GM19452 (cell line): Measurements from ENCODE around the gene TEX30.
"Not testable (repeated sequence)": the region's sequence is repeated elsewhere in the genome, so short reads cannot be mapped to it uniquely, and the experiment has no call there.

ENCODE experiments used
- ATAC-seq: cut with Tn5 transposase; IDR thresholded peaks from one replicate; pipeline ENCODE4 v1.9.1; 2021; ENCODE audit not compliant: unreplicated experiment

Gene TEX30

DNA sequence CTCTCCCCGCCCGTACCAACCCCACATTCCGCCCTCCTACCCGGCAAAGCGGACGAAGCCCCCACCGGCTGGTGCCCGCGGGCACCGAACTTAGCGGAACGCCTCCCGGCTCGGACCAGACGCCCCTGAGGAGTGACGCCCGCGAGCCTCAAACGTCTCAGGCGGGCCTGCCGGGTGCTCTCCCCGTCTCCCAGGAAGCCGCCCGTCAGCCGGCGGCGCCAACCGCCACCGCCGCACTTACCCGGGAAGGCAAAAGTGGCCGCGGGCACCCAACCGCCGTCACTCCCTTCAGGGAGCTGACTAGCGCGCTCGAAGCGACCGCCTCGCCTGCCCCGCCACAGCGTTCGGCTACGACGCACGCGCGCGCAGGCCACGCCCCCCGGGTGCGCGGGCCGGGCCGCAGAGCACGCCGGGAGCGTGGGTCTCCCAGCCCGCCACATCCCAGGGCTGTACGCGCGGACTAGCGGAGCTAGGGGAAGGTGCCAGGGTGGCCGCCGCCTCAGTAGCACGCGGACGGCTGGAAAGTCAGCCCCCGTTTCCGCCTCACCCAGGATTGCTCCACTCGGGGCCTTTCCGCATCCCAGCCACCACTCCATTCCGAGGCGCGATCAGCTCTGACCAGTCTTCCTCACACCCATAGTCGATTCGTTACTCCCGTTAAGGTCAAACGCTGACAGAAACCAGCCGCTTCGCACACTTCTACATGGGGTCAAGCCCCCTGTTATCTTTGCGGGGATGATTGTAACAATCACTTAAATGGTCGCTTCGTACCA is at the start of gene TEX30:
TEX30 (minus strand) TSS at position 346 of the 773 bp plus-strand sequence. CDS start 3,760 bp downstream, outside the sequence.
- peak; percentile 94 for ATAC-seq

DNA sequence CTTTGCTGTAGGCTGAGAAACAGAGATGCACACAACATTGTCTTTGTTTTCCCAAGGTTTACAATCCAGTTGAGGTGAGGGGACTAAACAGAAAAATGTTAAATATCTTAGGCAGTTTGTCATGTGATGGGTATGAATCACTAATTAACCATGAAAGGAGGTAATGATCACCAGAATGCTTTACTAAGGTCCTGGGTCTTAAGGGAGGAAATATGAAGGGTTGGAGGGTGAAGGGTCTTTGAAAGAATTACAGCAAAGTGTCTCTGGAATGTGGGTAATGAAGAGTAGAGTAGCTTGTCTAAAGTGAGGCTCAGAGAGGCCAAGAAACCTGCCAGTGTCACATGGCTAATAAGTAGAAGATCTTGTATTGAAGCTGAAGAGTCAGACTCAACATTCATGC is 44.3 kb upstream of the TEX30 start:
- ATAC-seq = no peak

DNA sequence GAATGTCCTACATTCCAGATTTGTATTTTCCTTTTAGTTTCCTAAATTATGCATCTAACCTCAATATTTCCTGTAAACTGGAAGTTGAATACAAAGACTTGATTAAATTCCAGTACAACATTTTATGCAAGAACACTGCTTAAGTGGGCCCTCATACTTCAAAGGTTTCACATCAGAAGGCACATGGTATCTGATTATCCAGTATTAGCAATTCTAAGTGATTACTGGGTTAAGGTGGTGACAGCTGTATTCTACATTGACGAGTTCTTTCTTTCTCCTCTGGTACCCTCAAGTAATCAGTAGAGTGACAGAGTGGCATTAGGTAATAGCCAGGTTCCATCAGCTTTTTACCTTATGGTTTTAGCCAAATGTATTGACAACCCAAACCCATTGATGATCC is 43.7 kb upstream of the TEX30 start:
- no peak for ATAC-seq

DNA sequence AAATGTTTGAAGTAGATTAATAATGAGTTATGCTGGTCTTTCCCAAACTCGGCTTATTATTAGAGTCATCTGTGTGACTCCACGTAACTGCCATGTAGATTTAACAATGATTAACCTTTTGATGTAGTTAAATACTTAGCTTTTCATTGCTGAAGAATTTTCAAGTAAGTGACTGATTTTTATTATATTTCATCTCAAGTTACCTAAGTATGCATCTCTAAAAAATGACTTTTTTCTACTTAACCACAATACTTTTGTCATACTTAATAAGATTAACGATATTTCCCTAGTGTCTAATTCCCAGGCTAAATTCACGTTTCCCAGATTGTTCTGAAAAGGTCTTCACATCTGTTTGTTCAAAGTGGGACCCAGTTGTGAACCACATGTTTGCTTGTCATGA is 43.1 kb upstream of the TEX30 start:
- ATAC-seq = no peak

DNA sequence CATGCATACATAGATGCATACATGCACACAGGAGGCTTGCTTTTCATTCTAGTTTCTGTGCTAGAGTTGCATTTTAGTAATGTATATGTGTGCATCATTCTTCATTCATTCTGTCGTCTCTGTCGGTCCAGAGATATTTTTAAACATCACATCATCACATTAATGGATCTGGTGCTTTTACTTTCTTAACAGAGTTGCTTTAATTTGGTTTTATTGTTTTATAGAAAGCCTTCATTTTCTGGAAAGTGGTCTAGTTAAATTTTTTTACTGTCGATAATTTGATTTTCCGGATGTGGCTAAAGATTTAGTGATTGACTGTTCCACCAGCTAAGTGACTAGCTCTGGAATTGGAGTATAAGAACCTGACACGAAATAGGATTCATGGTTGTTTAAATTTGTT is 42.2 kb upstream of the TEX30 start:
- no peak for ATAC-seq

DNA sequence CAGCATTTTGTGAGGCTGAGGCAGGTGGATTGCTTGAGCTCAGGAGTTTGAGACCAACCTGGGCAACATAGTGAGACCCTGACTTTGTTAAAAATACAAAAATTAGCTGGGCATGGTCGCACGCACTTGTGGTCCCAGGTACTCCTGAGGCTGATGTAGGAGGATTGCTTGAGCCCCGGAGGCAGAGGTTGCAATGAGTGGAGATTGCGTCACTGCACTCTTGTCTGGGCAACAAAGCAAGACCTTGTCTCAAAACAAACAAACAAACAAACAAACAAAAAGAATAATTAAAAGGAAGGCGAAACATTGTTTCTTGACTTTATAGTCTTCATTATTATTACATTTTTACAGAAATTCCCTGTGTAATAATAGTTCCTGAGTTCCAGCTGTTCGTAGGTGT is 41.2 kb upstream of the TEX30 start:
- ATAC-seq = no peak

DNA sequence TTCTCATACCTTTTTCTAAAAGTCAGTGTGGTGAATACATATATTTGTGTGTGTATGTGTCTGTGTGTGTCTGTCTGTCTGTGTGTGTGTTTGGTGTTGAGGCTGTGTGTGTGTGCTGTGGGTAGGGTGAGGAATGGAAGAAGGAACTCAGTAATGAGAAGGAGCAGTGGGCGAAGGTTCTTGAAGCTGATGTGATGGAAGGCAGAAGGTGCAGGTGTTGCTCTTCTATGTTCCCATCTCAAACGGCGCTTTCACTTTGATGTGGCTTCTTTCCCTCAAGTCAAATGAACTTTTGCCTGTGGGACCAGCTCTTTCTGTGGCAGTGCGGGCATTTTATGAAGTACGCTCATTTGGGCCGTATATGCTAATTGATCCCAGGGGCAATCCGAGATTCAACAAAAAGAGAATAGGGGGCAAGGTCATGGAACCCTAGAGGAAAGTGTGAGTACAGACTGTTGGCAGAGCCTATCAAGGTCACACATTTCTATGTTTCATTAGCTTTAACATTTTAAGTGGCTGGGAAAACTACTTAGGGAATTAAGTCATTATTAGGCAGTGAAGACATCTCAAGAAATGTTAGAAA is 40.5 kb upstream of the TEX30 start:
- no peak for ATAC-seq

DNA sequence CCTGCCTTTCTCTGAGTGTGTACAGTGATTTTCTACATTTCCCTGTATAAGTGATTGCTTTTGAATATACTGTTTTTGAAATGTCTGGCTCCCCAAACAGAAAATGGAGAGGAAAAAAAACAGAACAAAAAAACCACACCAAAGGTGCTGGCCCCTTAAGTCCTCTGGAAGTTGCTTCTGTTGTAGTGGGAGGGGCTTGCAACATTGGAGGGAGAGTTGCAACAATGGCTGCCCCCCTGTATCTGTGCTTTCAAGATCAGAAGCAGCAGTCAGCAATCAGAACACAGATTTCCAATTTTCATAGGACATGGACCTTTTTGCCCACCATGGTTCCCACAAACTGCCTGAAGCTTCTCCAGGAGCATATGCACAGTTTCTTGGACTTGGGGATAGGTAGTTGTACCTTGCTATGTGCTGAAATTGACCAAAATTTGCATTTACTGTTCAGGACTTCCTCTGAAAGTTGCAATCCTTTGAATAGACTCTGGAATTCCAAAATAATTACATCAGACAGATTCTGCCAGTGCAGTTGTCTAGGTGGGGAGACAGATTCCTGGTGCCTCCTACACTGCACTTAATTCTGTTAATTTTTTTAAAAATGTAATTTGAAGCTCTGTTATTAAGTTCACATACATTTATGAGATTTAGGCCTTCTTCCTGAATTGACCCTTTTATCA is 39.2 kb upstream of the TEX30 start:
- no peak for ATAC-seq

DNA sequence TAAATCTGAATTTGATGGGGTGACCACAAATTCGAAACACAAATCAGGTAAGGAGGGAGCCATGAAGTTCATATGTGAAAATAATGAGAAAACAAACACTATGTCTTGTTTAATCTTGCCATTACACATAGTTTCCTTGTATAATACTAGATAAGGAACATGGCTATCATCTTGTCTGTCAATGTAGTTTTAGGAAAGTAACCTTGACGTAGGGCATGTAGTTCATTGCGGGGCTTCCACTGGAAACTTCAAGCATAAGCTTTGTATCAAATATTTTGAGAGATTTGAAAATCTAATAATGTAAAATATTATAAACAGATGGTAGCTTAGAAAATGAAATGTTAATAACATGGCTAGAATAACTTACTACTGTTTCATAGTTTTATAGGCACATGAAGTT is 34.1 kb upstream of the TEX30 start:
- ATAC-seq = no peak

DNA sequence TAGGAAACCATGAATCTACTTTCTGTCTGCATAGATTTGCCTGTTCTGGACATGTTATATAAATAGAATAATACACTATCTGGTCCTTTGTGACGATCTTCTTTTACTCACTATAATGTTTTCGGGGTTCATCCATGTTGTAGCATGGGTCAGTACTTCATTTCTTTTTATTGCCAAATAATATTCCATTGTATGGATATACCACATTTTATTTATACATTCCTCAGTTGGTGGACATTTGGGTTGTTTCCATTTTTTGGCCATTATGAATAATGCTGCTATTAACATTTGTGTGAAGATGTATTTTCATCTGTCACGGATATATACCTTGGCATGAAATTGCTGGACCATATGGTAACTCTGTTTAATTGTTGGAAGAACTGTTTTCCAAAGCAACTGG is 32.1 kb upstream of the TEX30 start:
- no peak for ATAC-seq

DNA sequence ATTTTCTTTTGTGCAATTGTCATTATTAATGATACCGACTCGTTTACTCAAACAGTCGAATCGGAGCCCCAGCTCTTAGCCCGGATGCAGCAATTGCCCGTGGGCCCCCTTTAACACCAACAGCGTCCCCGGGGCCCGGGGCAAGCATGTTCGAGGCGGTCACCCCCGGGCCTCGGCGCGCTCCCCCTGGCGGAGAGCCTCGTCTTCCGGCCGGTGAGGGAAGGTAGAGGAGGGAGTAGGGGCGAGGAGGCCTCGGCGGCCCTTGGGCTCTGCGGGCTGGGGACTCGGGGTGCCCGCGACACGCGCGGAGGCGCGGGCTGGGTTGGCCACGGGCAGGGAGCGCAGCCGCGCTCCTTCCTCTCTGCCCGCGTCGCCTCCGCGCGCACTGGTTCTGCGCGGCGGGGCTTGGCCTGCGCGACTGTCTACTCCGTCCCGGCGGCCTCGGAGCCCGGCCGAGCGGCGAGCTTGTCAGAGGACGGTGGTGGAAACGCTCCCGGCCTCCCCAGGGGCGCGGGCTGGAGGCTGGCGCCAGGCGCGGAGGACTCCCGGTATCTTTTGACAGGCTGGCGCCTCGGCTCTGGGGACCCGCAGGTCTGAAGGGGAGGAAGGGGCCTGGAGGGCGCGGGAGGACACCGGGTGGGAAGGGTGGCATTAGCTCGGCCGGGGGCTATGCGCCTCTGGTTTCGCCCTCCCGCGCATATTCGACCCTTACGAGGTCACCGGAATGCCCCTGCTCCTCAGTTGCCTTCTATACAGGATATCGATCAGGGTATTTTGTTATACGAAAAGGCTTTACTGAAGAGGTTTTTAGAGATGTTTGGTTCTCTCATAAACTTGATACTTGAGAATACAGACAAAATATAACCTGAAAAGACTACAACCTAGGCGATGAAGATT is 26.8 kb upstream of the TEX30 start:
- peak; percentile 69 for ATAC-seq

DNA sequence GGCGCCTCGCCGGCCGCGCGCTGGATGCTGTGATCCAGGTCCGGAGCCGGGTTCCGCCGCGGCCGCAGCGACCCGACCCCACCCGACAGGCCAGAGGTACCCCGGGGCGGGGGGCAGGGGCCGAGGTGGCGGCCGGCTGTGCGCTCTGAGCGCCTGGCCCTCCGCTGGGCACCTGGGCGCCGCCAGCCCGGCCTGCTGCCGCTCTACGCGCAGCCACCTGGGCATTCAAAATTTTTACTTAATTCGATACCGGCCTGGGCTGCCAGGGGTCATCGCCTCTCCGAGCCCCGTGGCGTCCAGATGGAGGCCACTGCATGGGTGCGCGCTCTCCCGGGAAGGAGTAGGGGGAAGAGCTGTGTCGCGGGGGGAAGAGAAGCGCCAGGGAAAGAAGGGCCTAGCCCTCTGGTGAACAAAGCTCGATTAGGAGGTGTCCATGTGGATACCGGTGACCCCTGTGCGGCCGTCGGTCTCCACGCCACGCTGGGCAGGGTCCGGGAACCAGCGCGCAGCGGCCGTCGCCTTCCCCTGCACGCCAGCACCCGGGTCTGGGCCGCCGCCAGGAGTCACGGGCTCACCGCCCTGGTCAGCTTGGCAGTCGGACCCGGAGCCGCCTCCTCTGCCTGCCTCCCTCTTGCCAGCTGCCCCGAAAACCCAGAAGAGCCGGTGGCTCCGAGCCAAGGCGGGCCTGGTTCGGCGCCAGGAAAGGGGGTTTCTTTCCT is 26.0 kb upstream of the TEX30 start:
- ATAC-seq = peak; percentile 2

DNA sequence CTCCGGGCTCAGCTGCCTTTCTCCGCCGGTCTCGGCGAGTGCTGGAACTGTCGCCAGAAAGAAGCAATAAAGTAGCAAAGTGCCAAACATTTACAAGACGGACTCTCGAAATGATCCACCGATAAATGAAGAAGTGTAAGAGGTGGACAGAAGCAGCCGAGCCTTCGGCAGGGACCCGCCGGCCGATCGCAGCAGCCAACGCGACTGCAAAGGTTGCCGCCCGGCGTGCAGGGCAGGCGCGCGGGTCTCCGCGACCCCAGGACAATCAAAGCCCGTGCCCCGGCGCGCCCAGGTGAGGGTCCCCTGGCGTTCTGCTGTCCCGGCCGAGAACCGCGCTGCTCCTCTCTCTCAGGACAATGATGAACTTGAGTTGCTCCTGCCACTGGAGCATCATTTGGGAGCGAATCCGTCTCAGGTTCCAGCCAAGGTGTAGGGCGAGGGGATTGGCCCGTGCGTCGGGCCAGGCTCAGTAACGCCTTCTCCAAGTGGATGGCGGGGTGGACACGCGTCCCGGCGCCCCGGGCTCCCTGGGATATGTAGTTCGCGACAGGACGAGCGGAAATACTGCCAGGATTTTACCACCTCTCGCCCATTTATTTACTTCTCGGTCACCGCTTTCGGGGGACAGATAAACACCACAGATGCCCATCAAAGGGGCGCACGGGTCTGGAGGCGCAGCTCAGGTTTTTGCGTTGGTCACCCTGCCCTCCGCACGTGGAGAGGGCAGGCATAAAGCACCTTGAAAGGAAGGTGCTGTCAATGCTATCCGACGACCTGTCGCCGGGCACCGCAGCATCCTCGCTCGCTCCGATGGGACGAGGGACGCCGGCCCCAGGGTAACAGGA is 25.2 kb upstream of the TEX30 start, which contains the start of the genes BIVM and POGLUT2:
BIVM (plus strand) TSS at position 539 of the 845 bp plus-strand sequence. CDS start 8,149 bp downstream, outside the sequence.
POGLUT2 (minus strand) TSS at position 396 of the 845 bp plus-strand sequence; CDS start at position 90, 306 bp downstream.
- ATAC-seq = peak; percentile 85

DNA sequence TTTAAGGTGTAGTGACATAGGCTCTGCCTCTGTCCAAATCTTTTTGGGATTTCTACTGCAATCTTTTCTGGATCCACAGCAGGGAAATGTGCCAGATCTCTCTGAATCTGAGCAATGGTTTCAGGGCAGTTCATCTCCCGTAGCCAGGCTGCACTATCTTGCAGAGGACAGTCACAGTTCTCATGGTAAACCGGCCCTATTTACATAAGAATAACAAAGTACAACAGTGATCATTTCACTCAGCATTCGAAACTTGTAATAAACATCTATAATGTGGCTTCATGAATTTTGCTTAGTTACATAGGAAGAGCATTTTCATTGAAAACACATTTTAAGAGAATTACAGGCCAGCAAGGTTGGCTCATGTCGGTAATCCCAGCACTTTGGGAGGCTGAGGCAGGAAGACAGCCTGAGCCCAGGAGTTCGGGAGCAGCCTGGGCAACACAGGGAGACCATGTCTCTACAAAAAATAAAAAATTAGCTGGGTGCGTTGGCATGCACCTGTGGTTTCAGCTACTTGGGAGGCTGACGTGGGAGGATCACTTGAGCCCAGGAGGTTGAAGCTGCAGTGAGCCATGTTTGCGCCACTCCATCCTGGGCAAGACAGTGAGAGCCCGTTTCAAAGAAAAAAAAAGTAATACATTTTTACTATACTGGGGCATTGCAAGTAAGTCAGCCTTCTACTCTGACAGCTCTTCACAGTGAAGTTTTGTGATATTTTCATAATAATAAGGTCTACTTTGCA is 20.2 kb upstream of the TEX30 start:
- no peak for ATAC-seq

DNA sequence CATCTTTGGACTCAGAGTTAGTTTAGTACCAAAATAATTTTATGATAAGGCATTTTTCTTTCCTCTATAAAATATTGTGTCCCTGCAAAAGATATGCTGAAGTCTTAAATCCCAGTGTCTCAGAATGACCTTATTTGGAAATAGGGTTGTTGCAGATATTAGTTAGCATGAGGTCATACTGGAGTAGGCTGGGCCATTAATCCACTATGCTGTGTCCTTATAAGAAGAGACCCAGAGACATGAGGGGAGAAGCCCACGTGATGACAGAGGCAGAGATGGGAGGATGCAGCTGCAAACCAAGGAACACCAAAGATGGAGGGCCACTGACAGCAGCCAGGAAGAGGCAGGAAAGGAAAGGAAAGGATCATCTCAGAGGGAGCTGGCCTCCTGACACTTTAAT is 18.8 kb upstream of the TEX30 start:
- ATAC-seq = no peak

DNA sequence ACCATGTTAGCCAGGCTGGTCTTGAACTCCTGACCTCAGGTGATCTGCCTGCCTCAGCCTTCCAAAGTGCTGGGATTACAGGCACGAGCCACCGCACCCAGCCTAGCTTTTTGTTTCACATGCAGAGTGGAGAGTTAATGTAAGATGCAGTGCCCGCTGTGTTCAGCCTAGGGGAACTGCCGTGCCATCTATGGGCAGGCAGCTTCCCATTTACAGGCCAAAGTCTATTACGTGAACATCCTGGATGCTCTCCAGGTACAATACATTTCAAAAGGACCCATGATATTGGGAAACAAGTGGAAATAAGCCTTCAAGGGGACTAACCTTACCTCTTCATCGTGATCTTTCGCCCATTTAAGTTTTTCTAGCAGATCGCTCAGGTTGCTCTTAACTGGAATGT is 15.1 kb upstream of the TEX30 start:
- ATAC-seq = no peak

DNA sequence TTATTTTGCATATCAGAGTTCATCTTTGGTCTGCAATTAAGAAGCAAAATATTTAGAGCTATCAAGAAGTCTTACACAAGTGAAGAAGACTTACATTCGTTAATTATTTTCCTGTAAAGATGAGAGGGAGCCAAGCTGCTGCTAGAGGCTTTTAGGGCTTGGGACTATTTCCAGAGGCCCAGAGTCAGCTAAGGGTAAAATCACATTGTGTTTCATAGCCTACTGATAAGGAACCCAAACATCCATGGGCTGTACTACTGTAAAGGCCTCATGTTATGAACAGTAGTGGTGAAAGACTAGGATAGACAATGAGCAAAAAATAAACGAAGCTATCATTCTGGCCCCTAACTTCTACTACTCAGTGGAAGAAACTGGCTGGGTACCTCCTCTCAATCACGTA is 10.9 kb upstream of the TEX30 start:
- no peak for ATAC-seq

DNA sequence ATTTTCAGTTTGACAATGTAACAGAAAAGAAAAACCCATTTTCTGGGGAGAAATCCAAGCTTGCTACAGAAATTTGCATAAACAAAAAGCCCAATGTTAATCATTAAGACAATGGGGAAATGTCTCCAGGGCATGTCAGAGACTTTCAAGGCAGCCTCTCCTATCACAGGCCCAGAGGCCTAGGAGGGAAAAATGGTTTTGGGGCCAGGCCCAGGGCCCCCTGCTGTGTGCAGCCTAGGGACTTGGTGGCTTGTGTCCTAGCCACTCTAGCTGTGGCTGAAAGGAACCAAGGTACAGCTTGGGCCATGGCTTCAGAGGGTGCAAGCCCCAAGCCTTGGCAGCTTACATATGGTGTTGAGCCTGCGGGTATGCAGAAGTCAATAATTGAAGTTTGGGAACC is 8.0 kb upstream of the TEX30 start:
- no peak for ATAC-seq

DNA sequence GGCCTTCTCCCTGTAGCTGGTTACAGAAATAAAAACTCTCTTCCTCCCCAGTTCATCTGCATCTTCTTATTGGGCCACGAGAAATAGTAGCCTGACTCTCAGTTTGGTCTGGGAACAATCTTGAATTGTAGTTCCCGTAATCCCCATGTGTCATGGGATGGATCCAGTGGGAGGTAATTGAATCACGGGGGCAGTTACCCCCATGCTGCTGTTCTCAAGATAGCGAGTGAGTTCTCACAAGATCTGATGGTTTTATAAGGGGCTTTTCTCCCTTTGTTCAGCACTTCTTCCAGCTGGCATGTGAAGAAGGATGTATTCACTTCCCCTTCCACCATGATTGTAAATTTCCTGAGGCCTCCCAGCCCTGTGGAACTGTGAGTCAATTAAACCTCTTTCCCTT is 7.1 kb upstream of the TEX30 start:
- not testable (repeated sequence) for ATAC-seq
